GM12873 (cell line): ENCODE data around the gene SRCAP.

Experiments used
- CTCF ChIP-seq: IDR thresholded peaks from 2 replicates; pipeline ENCODE4 v1.5.1; 2012; ENCODE audit warnings: low read depth, mild to moderate bottlenecking, moderate library complexity, low read length, control low read depth; ENCODE audit not compliant: insufficient read depth; ENCODE audit errors: missing control alignments

Gene SRCAP

GRCh38 chr16:30669903-30670824, 28.8 kb upstream of the SRCAP start:
- no peak for TF ChIP-seq CTCF

GRCh38 chr16:30675143-30675542, 23.8 kb upstream of the SRCAP start:
- no peak for TF ChIP-seq CTCF

GRCh38 chr16:30677931-30678585, 20.9 kb upstream of the SRCAP start:
- TF ChIP-seq CTCF, result no peak

- TF ChIP-seq CTCF, result no peak
Observed at GRCh38 chr16:30678586-30678970, 20.4 kb upstream of the SRCAP start.

- TF ChIP-seq CTCF, result no peak
Observed at GRCh38 chr16:30680326-30680725, 18.6 kb upstream of the SRCAP start.

GRCh38 chr16:30688701-30689100, 10.3 kb upstream of the SRCAP start:
- no peak for TF ChIP-seq CTCF

GRCh38 chr16:30691907-30692306, 7.1 kb upstream of the SRCAP start:
- TF ChIP-seq CTCF, result no peak
